ENCODE results near the gene CCDC142. TPM values are rescaled to one million over a fixed set of nuclear protein-coding genes. Genes with fewer than 3 reads are reported as not detected.
"Not testable (repeated sequence)": the region's sequence is repeated elsewhere in the genome, so short reads cannot be mapped to it uniquely, and the experiment has no call there.

The CCDC142 gene
- total RNA-seq, 1 donor from 2014 or later: 39.9 TPM

DNA sequence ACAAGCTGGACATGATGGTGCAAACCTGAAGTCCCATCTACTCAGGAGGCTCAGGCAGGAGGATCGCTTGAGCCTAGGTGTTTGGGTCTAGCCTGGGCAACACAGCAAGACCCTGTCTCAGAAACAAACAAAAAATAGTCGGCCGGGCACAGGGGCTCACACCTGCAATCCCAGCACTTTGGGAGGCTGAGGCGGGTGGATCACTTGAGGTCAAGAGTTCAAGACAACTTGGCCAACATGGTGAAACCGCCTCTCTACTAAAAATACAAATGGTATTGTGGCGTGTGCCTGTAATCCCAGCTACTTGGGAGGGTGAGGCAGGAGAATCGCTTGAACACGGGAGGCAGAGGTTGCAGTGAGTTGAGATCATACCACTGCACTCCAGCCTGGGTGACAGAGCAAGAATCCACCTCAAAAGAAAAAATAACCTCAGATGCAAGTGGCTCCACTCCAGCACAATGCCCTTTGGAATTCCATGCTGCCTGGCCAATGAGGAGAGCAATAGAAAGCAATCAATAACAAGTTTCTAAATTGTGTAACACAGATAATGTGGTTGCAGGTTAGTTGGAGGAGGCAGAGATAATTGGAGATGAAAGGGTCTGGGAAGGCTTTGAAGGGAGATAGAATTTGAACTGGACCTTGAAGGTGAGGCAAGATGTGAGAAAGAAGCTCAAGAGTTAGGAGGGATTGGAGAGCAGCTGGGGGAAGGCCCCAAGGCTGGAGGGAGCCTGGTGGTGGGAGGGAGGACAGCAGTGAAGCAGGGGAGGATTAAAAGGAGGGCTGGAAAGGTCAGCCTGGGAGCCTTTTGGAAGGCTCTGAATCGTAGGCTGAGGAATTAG is 6.1 kb upstream of the CCDC142 start:
- peaks cover 6% of the 10 kb centered on the region for H3K4me1 Mint-ChIP-seq (ENCODE audit: low read depth)
- TF ChIP-seq, protein P1, sequence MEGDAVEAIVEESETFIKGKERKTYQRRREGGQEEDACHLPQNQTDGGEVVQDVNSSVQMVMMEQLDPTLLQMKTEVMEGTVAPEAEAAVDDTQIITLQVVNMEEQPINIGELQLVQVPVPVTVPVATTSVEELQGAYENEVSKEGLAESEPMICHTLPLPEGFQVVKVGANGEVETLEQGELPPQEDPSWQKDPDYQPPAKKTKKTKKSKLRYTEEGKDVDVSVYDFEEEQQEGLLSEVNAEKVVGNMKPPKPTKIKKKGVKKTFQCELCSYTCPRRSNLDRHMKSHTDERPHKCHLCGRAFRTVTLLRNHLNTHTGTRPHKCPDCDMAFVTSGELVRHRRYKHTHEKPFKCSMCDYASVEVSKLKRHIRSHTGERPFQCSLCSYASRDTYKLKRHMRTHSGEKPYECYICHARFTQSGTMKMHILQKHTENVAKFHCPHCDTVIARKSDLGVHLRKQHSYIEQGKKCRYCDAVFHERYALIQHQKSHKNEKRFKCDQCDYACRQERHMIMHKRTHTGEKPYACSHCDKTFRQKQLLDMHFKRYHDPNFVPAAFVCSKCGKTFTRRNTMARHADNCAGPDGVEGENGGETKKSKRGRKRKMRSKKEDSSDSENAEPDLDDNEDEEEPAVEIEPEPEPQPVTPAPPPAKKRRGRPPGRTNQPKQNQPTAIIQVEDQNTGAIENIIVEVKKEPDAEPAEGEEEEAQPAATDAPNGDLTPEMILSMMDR (IDR thresholded peaks at IDR 0.05; ENCODE audit: unreplicated experiment): peak; percentile 22
- DNase-seq (ENCODE audit: low spot score, unreplicated experiment): no peak
- peak overlapping the region; percentile 11 for H3K27ac Mint-ChIP-seq
- H3K36me3 Mint-ChIP-seq (ENCODE audit: insufficient read depth): peaks cover 14% of the 10 kb centered on the region
- H3K9me3 Mint-ChIP-seq (ENCODE audit: low read depth): no peaks in the 10 kb centered on the region
- H3K27me3 Mint-ChIP-seq: no peaks in the 10 kb centered on the region
- no peak overlapping the region for H3K4me3 Mint-ChIP-seq (ENCODE audit: low read depth)

DNA sequence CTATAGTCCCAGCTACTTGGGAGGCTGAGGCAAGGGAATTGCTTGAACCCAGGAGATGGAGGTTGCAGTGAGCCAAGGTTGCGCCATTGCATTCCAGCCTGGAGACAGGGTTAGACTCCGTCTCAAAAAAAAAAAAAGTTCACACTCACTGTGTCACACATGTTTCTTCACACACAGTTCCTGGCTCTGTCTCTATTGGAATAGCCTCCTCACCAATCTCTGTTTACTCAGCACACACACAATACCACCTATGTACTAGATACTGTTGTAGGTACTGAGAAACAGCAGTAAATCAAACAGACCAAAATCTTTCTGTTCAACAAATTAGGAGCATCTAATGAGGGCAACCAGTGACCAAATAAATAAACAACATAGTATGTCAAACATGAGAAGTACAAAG is 3.3 kb upstream of the CCDC142 start:
- TF ChIP-seq, protein P1 (IDR thresholded peaks at IDR 0.05; ENCODE audit: unreplicated experiment): no peak
- no peak overlapping the region for H3K4me3 Mint-ChIP-seq (ENCODE audit: low read depth)
- H3K27ac Mint-ChIP-seq: no peak overlapping the region
- H3K9me3 Mint-ChIP-seq (ENCODE audit: low read depth): no peaks in the 10 kb centered on the region
- no peaks in the 10 kb centered on the region for H3K27me3 Mint-ChIP-seq
- peaks cover 16% of the 10 kb centered on the region for H3K4me1 Mint-ChIP-seq (ENCODE audit: low read depth)
- DNase-seq (ENCODE audit: low spot score, unreplicated experiment): no peak
- peaks cover 10% of the 10 kb centered on the region for H3K36me3 Mint-ChIP-seq (ENCODE audit: insufficient read depth)

DNA sequence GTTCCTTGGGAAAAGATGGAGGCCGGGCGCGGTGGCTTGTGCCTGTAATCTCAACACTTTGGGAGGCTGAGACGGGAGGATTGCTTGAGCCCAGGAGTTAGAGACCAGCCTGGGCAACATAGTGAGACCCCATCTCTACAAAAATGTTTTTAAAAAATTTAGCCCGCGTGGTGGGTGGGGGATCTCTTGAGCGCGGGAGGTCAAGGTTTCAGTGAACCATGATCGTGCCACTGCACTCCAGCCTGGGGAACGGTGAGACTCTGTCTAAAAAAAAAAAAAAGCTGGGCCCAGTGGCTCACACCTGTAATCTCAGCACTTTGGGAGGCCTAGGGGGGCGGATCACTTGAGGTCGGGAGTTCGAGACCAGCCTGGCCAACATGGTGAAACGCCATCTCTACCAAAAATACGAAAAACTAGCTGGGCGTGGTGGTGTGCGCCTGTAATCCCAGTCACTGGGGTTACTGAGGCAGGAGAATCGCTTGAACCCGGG is 922 bp upstream of the CCDC142 start:
- Mint-ChIP-seq H3K4me3 (ENCODE audit: low read depth) (peak overlapping the region; percentile 96), H3K4me1 (ENCODE audit: low read depth) (peaks cover 14% of the 10 kb centered on the region), H3K27ac (peak overlapping the region; percentile 98)
- H3K36me3 Mint-ChIP-seq (ENCODE audit: insufficient read depth); H3K27me3 Mint-ChIP-seq; H3K9me3 Mint-ChIP-seq (ENCODE audit: low read depth); DNase-seq (ENCODE audit: low spot score, unreplicated experiment): not testable (repeated sequence)

DNA sequence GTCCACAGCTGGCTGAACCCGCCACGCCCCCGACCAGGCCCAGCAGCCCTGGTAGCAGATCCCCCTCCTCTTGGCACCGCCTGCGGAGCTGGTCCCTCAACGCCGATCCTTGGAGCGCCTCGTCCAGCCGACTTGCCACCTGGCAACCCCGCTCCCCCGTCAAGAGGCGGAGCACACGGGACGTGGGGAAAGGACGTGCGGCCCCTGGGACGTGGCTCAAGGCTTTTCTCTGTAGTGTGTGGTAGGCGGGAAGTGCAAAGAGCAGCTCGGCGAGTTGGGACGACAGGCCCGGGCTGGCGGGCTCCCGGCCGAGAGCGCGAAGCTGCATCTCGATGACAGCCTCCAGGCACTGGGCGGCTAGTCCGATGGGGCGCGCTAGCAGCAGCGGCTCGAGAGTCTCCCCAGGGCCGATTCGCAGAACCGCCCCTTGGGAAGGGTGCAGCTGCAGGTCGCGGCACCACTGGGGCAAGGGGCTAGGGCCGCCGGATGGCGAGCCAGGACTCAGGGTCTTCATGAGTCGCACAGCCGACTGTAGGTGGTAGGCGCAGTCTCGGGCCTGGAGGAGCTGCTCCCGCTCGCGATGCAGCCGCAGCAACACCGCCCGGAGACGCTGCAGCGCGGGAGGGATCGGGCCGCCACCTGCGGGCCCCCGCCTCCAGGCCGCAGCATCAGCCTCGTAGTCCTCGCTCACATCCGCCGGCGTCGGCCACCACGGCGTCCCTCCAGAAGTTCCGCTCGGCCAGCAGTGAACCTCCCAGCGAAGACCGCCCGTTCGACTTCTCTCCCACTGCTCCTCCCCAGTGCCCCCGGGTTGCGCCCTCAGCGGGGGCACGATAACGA is 617 bp downstream of the CCDC142 start:
- DNase-seq (ENCODE audit: low spot score, unreplicated experiment): no peak
- TF ChIP-seq, protein P1 (IDR thresholded peaks at IDR 0.05; ENCODE audit: unreplicated experiment): no peak
- Mint-ChIP-seq H3K4me3 (ENCODE audit: low read depth) (peak overlapping the region; percentile 96), H3K4me1 (ENCODE audit: low read depth) (peaks cover 14% of the 10 kb centered on the region), H3K36me3 (ENCODE audit: insufficient read depth) (peaks cover 8% of the 10 kb centered on the region), H3K9me3 (ENCODE audit: low read depth) (no peaks in the 10 kb centered on the region), H3K27me3 (no peaks in the 10 kb centered on the region), H3K27ac (peak overlapping the region; percentile 98)

DNA sequence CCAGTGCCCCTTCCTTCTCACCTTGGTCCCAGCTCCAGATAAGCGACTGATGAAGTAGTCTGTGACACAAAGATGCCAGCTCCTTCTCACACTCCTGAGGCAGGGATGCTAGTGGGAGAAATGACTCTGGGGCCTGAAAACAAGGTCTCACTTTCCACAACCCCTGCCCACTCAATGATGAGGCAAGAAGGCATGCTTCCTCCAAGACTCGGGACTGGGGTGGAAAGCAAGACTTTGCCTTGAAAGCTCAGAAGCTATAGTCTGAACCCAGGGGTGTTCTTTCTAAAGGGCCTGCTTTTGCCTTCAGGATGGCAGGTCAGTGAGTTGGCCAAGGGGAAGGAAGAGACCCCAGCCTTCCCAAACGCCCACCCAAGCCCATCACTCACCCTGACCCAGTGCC is 1.4 kb downstream of the CCDC142 start:
- Mint-ChIP-seq H3K4me3 (ENCODE audit: low read depth) (peak overlapping the region; percentile 96), H3K27me3 (no peaks in the 10 kb centered on the region), H3K9me3 (ENCODE audit: low read depth) (no peaks in the 10 kb centered on the region), H3K4me1 (ENCODE audit: low read depth) (peaks cover 14% of the 10 kb centered on the region), H3K36me3 (ENCODE audit: insufficient read depth) (peaks cover 6% of the 10 kb centered on the region), H3K27ac (no peak overlapping the region)
- no peak for DNase-seq (ENCODE audit: low spot score, unreplicated experiment)
- TF ChIP-seq, protein P1 (IDR thresholded peaks at IDR 0.05; ENCODE audit: unreplicated experiment): no peak
